A673 (cell line): Measurements from ENCODE around the gene ZNF780B. TPM values are rescaled to one million over a fixed set of nuclear protein-coding genes. Genes with fewer than 3 reads are reported as not detected.

Experiments
- BruUV-seq: library from RNA; stranded (reverse); fragments of 400-500 nt; replicated peaks from 2 replicates; lab custom pipeline; 2021; lab: Mats Ljungman, UMichigan
- CTCF ChIA-PET: fragments of 300-600 bp; sonication (Branson Sonifier 250); formaldehyde crosslinking; loops from one replicate; lab custom pipeline; 2022; ENCODE audit warnings: antibody characterized with exemption; lab: Charles Lee
- POLR2A ChIA-PET: fragments of 300-600 bp; sonication (Branson Sonifier 250); formaldehyde crosslinking; loops from one replicate; lab custom pipeline; 2022; ENCODE audit warnings: antibody characterized with exemption; ENCODE audit not compliant: low non-redundant PET; lab: Charles Lee
- DNase-seq: peaks from one replicate; pipeline ENCODE4 v3.0.0-alpha.2; 2015; ENCODE audit warnings: low spot score
- H3K27ac ChIP-seq: fragments of 200-600 bp; sonication (generic); 2 replicates; pipeline ENCODE4 v1.5.1; 2016; ENCODE audit warnings: mixed run types, low read depth, mild to moderate bottlenecking, mixed read lengths, antibody characterized with exemption, low read length; ENCODE audit not compliant: poor library complexity, severe bottlenecking
- H3K27me3 ChIP-seq: fragments of 200-600 bp; sonication (generic); replicated peaks from 2 replicates; pipeline ENCODE4 v1.6.1; 2017; ENCODE audit warnings: mixed run types, low read depth, mild to moderate bottlenecking, mixed read lengths, antibody characterized with exemption, low read length; ENCODE audit not compliant: insufficient read depth, poor library complexity
- H3K36me3 ChIP-seq: fragments of 200-600 bp; sonication (generic); 2 replicates; pipeline ENCODE4 v1.6.1; 2016; ENCODE audit warnings: mixed run types, mild to moderate bottlenecking, mixed read lengths, antibody characterized with exemption, low read length; ENCODE audit not compliant: insufficient read depth, poor library complexity, severe bottlenecking
- H3K4me1 ChIP-seq: fragments of 200-600 bp; sonication (generic); 2 replicates; pipeline ENCODE4 v1.6.1; 2017; ENCODE audit warnings: mixed run types, mild to moderate bottlenecking, mixed read lengths, antibody characterized with exemption, low read length; ENCODE audit not compliant: insufficient read depth, poor library complexity, severe bottlenecking
- H3K4me3 ChIP-seq: fragments of 200-600 bp; sonication (generic); 2 replicates; pipeline ENCODE4 v1.5.1; 2016; ENCODE audit warnings: low read depth, mixed run types, mild to moderate bottlenecking, mixed read lengths, low read length; ENCODE audit not compliant: poor library complexity, severe bottlenecking
- H3K9me3 ChIP-seq: fragments of 200-600 bp; sonication (generic); 2 replicates; pipeline ENCODE4 v1.6.1; 2016; ENCODE audit warnings: mixed run types, low read depth, mild to moderate bottlenecking, mixed read lengths, antibody characterized with exemption, low read length; ENCODE audit not compliant: poor library complexity, severe bottlenecking
- CTCF ChIP-seq: fragments of 300-800, 200-600 bp; sonication (generic); conservative IDR thresholded peaks from 2 replicates; pipeline ENCODE4 v1.5.1; 2017; ENCODE audit warnings: low read depth, mild to moderate bottlenecking, antibody characterized with exemption, low read length, moderate library complexity, mixed read lengths
- EZH2 ChIP-seq: fragments of 200-600 bp; sonication (generic); IDR thresholded peaks from 2 replicates; pipeline ENCODE4 v1.6.1; 2017; ENCODE audit warnings: borderline replicate concordance, low read depth, mild to moderate bottlenecking, mixed read lengths, antibody characterized with exemption, low read length; ENCODE audit not compliant: poor library complexity, severe bottlenecking
- intact Hi-C: fragments of 100-400 bp; cut with micrococcal nuclease; formaldehyde crosslinking; loops from one replicate; pipeline ENCODE4 v1.10.0; 2022; ENCODE audit not compliant: unreplicated experiment
- total RNA-seq: library from RNA; stranded (reverse); gene quantifications from 2 replicates; pipeline ENCODE4 v1.2.3, GENCODE V29; 2021

ZNF780B gene
- total RNA-seq, 1 experiment from 2014 or later, result 23.7 TPM

- BruUV-seq, result no TSS peak
- POLR2A ChIA-PET, result no interaction called here
- DNase-seq, result no peak
- CTCF ChIA-PET, result no interaction called here
- TF ChIP-seq EZH2, result no peak
- TF ChIP-seq CTCF, result no peak
- Histone ChIP-seq H3K4me1 (no peaks in the 10 kb centered on the region), H3K27me3 (peaks cover 3% of the 10 kb centered on the region), H3K36me3 (no peaks in the 10 kb centered on the region), H3K9me3 (no peaks in the 10 kb centered on the region), H3K4me3 (no peak overlapping the region), H3K27ac (no peak overlapping the region)
- intact Hi-C loops, result no loop called here
These were observed 45.8 kb upstream of the ZNF780B start for GRCh38 chr19:40101813-40102212.

DNA sequence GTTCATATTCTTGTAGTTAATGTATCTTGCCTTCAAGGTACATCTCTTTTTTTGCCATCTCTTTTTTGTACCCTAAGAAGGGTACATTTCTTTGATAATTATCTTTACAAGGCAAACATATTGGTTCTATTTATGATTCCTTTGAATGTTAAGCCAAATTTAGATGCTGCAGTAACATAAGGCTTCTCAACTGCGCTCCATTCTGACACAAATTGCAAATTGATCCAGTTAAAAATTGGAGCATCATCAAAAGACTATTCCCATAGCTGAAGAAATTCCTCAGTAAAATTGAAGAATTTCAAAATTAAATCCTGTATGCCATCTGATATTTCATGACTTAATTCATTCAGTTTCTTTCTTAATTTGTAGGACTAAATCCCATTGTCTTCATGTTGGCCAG is 37.4 kb upstream of the ZNF780B start:
- BruUV-seq, result no TSS peak
- CTCF ChIA-PET, result no interaction called here
- TF ChIP-seq CTCF (no peak), EZH2 (no peak)
- Histone ChIP-seq H3K27ac (no peak overlapping the region), H3K4me1 (peaks cover 2% of the 10 kb centered on the region), H3K9me3 (peaks cover 2% of the 10 kb centered on the region), H3K36me3 (no peaks in the 10 kb centered on the region), H3K4me3 (no peak overlapping the region), H3K27me3 (no peaks in the 10 kb centered on the region)
- intact Hi-C loops, result no loop called here
- no peak for DNase-seq
- POLR2A ChIA-PET, result no interaction called here

DNA sequence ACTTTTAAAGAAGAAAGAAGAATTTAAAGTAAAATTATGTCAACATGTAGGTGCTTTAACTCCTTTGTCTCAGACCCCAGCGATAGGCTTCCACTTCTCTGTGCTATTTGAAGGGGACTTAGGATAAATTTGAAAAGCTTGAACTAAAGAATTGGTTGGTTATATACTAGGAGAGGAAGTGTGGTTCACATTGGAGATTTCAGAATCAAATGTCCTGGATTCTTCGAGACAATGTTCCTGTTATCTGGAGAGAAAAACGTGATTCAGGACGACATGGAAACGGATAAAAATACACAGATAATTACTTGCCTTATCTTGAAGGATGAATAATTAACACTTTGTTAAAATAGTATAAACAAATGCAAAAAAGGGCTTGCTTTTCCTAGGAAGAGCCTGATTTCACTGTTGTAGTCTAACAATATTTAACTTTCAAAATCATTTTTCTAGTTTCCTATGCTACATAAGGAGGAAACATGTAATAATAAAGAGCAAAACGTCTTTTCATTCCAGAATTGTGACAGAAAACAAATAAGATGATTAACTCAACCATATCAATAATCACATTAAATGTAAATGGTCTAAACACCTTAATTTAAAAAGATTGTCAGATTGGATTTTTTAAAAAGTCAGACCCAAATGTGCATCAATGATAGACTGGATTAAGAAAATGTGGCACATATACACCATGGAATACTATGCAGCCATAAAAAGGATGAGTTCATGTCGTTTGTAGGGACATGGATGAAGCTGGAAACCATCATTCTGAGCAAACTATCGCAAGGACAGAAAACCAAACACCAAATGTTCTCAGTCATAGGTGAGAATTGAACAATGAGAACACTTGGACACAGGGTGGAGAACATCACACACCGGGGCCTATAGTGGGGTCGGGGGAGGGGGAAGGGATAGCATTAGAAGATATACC is 35.4 kb upstream of the ZNF780B start:
- ChIA-PET POLR2A (interaction anchor here (0.6 kb wide), 1 partner anchor 69 kb away, joined by 3 read pairs; no protein-coding TSS in a partner anchor), CTCF (no interaction called here)
- no peaks in the 10 kb centered on the region for H3K27me3 ChIP-seq
- peak overlapping the region; percentile 74 for H3K4me3 ChIP-seq
- no peak for TF ChIP-seq CTCF
- TF ChIP-seq EZH2, result no peak
- H3K36me3 ChIP-seq, result no peaks in the 10 kb centered on the region
- intact Hi-C loops, result no loop called here
- H3K9me3 ChIP-seq, result peaks cover 8% of the 10 kb centered on the region
- peaks cover 2% of the 10 kb centered on the region for H3K4me1 ChIP-seq
- no TSS peak for BruUV-seq
- H3K27ac ChIP-seq, result peak overlapping the region; percentile 87
- DNase-seq, result no peak
